ENCODE results near the gene FRMD4A.

DNA sequence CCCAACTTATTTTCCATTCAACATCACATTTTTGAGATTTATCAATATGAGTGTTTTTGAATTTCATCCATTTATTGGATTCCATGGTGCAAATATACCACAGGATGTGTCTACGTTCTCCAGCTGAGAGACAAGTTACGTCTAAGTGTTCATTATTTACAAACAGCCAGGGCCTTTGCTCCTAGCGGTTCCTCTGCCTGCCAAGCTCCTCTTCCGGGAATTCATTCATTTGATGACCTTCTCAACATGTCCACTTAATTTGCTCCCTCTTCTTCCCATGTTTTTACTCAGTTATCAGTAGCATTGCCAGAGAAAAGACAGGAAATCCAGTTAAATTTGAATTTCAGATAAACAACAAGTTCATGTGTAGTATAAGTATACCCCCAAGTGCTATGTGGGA, 422.2 kb downstream of the FRMD4A start:
- TF ChIP-seq POLR2A (IDR thresholded peaks at IDR 0.05; ENCODE audit: low read depth, low read length) (no peak), RCOR1 (IDR thresholded peaks at IDR 0.05; ENCODE audit: insufficient replicate concordance, low read length) (no peak), RFX5 (IDR thresholded peaks at IDR 0.05; ENCODE audit: low read depth, low read length) (no peak), RAD21 (IDR thresholded peaks at IDR 0.05; ENCODE audit: low read length) (no peak), MXI1 (IDR thresholded peaks at IDR 0.05; ENCODE audit: borderline replicate concordance, low read depth, low read length) (no peak), MAZ (IDR thresholded peaks at IDR 0.05; ENCODE audit: borderline replicate concordance, low read depth, low read length) (no peak), NFE2L2 (IDR thresholded peaks at IDR 0.05; ENCODE audit: low read depth, low read length) (no peak)
- TF ChIP-seq, protein P1, sequence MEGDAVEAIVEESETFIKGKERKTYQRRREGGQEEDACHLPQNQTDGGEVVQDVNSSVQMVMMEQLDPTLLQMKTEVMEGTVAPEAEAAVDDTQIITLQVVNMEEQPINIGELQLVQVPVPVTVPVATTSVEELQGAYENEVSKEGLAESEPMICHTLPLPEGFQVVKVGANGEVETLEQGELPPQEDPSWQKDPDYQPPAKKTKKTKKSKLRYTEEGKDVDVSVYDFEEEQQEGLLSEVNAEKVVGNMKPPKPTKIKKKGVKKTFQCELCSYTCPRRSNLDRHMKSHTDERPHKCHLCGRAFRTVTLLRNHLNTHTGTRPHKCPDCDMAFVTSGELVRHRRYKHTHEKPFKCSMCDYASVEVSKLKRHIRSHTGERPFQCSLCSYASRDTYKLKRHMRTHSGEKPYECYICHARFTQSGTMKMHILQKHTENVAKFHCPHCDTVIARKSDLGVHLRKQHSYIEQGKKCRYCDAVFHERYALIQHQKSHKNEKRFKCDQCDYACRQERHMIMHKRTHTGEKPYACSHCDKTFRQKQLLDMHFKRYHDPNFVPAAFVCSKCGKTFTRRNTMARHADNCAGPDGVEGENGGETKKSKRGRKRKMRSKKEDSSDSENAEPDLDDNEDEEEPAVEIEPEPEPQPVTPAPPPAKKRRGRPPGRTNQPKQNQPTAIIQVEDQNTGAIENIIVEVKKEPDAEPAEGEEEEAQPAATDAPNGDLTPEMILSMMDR (conservative IDR thresholded peaks at IDR 0.05; ENCODE audit: low read depth, low read length) = no peak
- TF ChIP-seq, protein P2, sequence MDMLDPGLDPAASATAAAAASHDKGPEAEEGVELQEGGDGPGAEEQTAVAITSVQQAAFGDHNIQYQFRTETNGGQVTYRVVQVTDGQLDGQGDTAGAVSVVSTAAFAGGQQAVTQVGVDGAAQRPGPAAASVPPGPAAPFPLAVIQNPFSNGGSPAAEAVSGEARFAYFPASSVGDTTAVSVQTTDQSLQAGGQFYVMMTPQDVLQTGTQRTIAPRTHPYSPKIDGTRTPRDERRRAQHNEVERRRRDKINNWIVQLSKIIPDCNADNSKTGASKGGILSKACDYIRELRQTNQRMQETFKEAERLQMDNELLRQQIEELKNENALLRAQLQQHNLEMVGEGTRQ (IDR thresholded peaks at IDR 0.05; ENCODE audit: low read depth, low read length) = no peak

Measured in IMR-90 (cell line).